ENCODE measurements around the gene PCDH15. TPM values are rescaled to one million over a fixed set of nuclear protein-coding genes. Genes with fewer than 3 reads are reported as not detected.
"Not testable (repeated sequence)": the region's sequence is repeated elsewhere in the genome, so short reads cannot be mapped to it uniquely, and the experiment has no call there.

PCDH15 gene
- polyA plus RNA-seq, 1 of the 3 experiments (the other 2 are of a cell fraction) = 0.03 TPM

DNA sequence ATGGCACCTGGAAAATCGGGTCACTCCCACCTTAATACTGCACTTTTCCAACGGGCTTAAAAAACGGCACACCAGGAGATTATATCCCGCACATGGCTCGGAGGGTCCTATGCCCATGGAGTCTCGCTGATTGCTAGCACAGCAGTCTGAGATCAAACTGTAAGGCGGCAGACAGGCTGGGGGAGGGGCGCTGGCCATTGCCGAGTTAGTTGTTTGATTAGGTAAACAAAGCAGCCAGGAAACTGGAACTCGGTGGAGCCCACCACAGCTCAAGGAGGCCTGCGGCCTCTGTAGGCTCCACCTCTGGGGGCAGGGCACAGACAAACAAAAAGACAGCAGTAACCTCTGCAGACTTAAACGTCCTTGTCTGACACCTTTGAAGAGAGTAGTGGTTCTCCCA is 285.8 kb downstream of the PCDH15 start:
- WGBS (ENCODE audit: low lambda C conversion rate) = 53% methylated on average over 4 of the region's 12 CpGs
- DNase-seq; H3K4me2 ChIP-seq; H3K9me2 ChIP-seq; H4K20me1 ChIP-seq (ENCODE audit: insufficient read depth); H3F3A ChIP-seq (replicated peaks; ENCODE audit: insufficient read depth); H3K9ac ChIP-seq; H3K27ac ChIP-seq (ENCODE audit: low read depth in 2 of 2, low read length in 1 of 2); H3K36me3 ChIP-seq (replicated peaks in 1 of 2; ENCODE audit: control insufficient read depth in 1 of 2, insufficient read depth in 2 of 2, low read length in 1 of 2); CTCF ChIA-PET; H3K4me1 ChIP-seq (ENCODE audit: control insufficient read depth in 1 of 2, insufficient read depth in 2 of 2, low read depth in 1 of 2, low read length in 1 of 2); H3K79me2 ChIP-seq (ENCODE audit: insufficient read depth); POLR2A ChIA-PET; H2AFZ ChIP-seq (ENCODE audit: low read depth); H3K9me3 ChIP-seq; H3K27me3 ChIP-seq (ENCODE audit: insufficient read depth); H3K4me3 ChIP-seq (ENCODE audit: low read depth in 2 of 2, low read length in 1 of 2): not testable (repeated sequence)

DNA sequence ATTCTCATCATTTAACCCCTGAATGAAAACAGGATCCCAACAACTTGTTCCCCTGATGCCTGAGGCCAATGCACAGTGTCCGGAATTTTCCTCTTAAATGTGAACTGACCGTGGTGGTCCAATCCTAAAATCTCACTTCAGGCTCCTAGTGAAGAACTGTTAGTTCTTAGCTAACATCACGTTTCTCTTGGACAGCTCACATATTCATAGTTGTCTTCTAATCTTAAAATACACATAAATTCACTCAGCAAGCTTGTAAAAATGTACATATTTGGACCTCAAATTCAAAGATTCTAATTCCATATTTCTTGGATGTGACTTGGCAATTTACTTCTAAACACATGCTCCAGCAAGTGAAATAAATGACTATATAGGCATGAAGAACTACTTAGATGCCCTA is 297.2 kb downstream of the PCDH15 start:
- WGBS (ENCODE audit: low lambda C conversion rate) = 32% methylated on average over 3 of the region's 3 CpGs
- no peak overlapping the region for H3K27ac ChIP-seq (ENCODE audit: low read depth in 2 of 2, low read length in 1 of 2)
- H3K4me2 ChIP-seq = no peak overlapping the region
- H3K9ac ChIP-seq = no peak overlapping the region
- H2AFZ ChIP-seq (ENCODE audit: low read depth) = no peak overlapping the region
- no peaks in the 10 kb centered on the region for H3K4me1 ChIP-seq (ENCODE audit: control insufficient read depth in 1 of 2, insufficient read depth in 2 of 2, low read depth in 1 of 2, low read length in 1 of 2)
- no peaks in the 10 kb centered on the region for H3K27me3 ChIP-seq (ENCODE audit: insufficient read depth)
- no peaks in the 10 kb centered on the region for H3K9me2 ChIP-seq
- ChIA-PET CTCF (no interaction called here), POLR2A (no interaction called here)
- no peaks in the 10 kb centered on the region for H3K9me3 ChIP-seq
- no peaks in the 10 kb centered on the region for H3F3A ChIP-seq (replicated peaks; ENCODE audit: insufficient read depth)
- no peak overlapping the region for H3K4me3 ChIP-seq (ENCODE audit: low read depth in 2 of 2, low read length in 1 of 2)
- TF ChIP-seq ELF1 (IDR thresholded peaks at IDR 0.05) (no peak), TCF12 (IDR thresholded peaks at IDR 0.05) (no peak), YY1 (IDR thresholded peaks at IDR 0.05; ENCODE audit: low read depth) (no peak), SMC3 (IDR thresholded peaks at IDR 0.05; ENCODE audit: low read depth, low read length) (no peak), NFIC (IDR thresholded peaks at IDR 0.05; ENCODE audit: borderline replicate concordance) (no peak), TEAD4 (IDR thresholded peaks at IDR 0.05; ENCODE audit: borderline replicate concordance, insufficient read depth) (no peak), EP300 (IDR thresholded peaks at IDR 0.05; ENCODE audit: borderline replicate concordance in 1 of 2, low read depth in 1 of 2, low read length in 1 of 2) (no peak), GATA2 (CRISPR knock-in tag; IDR thresholded peaks at IDR 0.05) (no peak), RCOR1 (IDR thresholded peaks at IDR 0.05; ENCODE audit: low read length) (no peak), NRF1 (IDR thresholded peaks at IDR 0.05; ENCODE audit: low read depth, low read length) (no peak), TAF1 (IDR thresholded peaks at IDR 0.05; ENCODE audit: borderline replicate concordance, low read depth, low read length) (no peak), MXI1 (IDR thresholded peaks at IDR 0.05; ENCODE audit: low read depth, low read length) (no peak), FOXJ3 (CRISPR knock-in tag; IDR thresholded peaks at IDR 0.05) (no peak), MEF2A (IDR thresholded peaks at IDR 0.05; ENCODE audit: borderline replicate concordance, low read depth) (no peak), SIN3A (IDR thresholded peaks at IDR 0.05; ENCODE audit: borderline replicate concordance, low read depth, low read length) (no peak)
- TF ChIP-seq, protein P1, sequence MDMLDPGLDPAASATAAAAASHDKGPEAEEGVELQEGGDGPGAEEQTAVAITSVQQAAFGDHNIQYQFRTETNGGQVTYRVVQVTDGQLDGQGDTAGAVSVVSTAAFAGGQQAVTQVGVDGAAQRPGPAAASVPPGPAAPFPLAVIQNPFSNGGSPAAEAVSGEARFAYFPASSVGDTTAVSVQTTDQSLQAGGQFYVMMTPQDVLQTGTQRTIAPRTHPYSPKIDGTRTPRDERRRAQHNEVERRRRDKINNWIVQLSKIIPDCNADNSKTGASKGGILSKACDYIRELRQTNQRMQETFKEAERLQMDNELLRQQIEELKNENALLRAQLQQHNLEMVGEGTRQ (IDR thresholded peaks at IDR 0.05; ENCODE audit: borderline replicate concordance, low read depth, low read length) = no peak
- TF ChIP-seq, protein P2, sequence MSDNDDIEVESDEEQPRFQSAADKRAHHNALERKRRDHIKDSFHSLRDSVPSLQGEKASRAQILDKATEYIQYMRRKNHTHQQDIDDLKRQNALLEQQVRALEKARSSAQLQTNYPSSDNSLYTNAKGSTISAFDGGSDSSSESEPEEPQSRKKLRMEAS (IDR thresholded peaks at IDR 0.05; ENCODE audit: low read depth) = no peak
- TF ChIP-seq, protein P3, sequence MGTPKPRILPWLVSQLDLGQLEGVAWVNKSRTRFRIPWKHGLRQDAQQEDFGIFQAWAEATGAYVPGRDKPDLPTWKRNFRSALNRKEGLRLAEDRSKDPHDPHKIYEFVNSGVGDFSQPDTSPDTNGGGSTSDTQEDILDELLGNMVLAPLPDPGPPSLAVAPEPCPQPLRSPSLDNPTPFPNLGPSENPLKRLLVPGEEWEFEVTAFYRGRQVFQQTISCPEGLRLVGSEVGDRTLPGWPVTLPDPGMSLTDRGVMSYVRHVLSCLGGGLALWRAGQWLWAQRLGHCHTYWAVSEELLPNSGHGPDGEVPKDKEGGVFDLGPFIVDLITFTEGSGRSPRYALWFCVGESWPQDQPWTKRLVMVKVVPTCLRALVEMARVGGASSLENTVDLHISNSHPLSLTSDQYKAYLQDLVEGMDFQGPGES (IDR thresholded peaks at IDR 0.05; ENCODE audit: low read depth, low read length) = no peak
- TF ChIP-seq, protein P4, sequence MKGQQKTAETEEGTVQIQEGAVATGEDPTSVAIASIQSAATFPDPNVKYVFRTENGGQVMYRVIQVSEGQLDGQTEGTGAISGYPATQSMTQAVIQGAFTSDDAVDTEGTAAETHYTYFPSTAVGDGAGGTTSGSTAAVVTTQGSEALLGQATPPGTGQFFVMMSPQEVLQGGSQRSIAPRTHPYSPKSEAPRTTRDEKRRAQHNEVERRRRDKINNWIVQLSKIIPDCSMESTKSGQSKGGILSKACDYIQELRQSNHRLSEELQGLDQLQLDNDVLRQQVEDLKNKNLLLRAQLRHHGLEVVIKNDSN (IDR thresholded peaks at IDR 0.05; ENCODE audit: borderline replicate concordance, low read depth) = no peak
- TF ChIP-seq, protein P5, sequence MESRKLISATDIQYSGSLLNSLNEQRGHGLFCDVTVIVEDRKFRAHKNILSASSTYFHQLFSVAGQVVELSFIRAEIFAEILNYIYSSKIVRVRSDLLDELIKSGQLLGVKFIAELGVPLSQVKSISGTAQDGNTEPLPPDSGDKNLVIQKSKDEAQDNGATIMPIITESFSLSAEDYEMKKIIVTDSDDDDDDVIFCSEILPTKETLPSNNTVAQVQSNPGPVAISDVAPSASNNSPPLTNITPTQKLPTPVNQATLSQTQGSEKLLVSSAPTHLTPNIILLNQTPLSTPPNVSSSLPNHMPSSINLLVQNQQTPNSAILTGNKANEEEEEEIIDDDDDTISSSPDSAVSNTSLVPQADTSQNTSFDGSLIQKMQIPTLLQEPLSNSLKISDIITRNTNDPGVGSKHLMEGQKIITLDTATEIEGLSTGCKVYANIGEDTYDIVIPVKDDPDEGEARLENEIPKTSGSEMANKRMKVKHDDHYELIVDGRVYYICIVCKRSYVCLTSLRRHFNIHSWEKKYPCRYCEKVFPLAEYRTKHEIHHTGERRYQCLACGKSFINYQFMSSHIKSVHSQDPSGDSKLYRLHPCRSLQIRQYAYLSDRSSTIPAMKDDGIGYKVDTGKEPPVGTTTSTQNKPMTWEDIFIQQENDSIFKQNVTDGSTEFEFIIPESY (IDR thresholded peaks at IDR 0.05; ENCODE audit: borderline replicate concordance, low read depth) = no peak
- no peak for DNase-seq
- H3K36me3 ChIP-seq (replicated peaks in 1 of 2; ENCODE audit: control insufficient read depth in 1 of 2, insufficient read depth in 2 of 2, low read length in 1 of 2) = no peaks in the 10 kb centered on the region
- no peaks in the 10 kb centered on the region for H4K20me1 ChIP-seq (ENCODE audit: insufficient read depth)
- H3K79me2 ChIP-seq (ENCODE audit: insufficient read depth) = no peaks in the 10 kb centered on the region
